GM12801 (cell line): ENCODE measurements around the gene ATP1B1.

Experiments
- TF ChIP-seq, protein P1 (sequence below): IDR thresholded peaks from one replicate; pipeline ENCODE4 v1.5.1; 2011; ENCODE audit warnings: control low read depth; ENCODE audit not compliant: insufficient read length; ENCODE audit errors: extremely low read depth

Gene ATP1B1

GRCh38 chr1:169161496-169162194, 55.2 kb downstream of the ATP1B1 start:
- TF ChIP-seq, protein P1, sequence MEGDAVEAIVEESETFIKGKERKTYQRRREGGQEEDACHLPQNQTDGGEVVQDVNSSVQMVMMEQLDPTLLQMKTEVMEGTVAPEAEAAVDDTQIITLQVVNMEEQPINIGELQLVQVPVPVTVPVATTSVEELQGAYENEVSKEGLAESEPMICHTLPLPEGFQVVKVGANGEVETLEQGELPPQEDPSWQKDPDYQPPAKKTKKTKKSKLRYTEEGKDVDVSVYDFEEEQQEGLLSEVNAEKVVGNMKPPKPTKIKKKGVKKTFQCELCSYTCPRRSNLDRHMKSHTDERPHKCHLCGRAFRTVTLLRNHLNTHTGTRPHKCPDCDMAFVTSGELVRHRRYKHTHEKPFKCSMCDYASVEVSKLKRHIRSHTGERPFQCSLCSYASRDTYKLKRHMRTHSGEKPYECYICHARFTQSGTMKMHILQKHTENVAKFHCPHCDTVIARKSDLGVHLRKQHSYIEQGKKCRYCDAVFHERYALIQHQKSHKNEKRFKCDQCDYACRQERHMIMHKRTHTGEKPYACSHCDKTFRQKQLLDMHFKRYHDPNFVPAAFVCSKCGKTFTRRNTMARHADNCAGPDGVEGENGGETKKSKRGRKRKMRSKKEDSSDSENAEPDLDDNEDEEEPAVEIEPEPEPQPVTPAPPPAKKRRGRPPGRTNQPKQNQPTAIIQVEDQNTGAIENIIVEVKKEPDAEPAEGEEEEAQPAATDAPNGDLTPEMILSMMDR: no peak

GRCh38 chr1:169163059-169163458, 56.6 kb downstream of the ATP1B1 start:
- TF ChIP-seq, protein P1: no peak

- TF ChIP-seq, protein P1: no peak
These were observed 69.0 kb downstream of the ATP1B1 start for GRCh38 chr1:169175461-169175860.

GRCh38 chr1:169180174-169180573, 73.7 kb downstream of the ATP1B1 start:
- TF ChIP-seq, protein P1: no peak
